K562 (cell line): ENCODE measurements around the gene SPTBN4. TPM values are rescaled to one million over a fixed set of nuclear protein-coding genes. Genes with fewer than 3 reads are reported as not detected.

Source experiments
- ADNP ChIP-seq: fragments of 200-800 bp; sonication (Bioruptor generic); IDR thresholded peaks from 2 replicates; pipeline ENCODE4 v1.6.1; 2016; ENCODE audit warnings: missing genetic modification characterization, missing compliant biosample characterization
- BCOR ChIP-seq: fragments of 450-650 bp; IDR thresholded peaks from 2 replicates; pipeline ENCODE4 v1.6.1; 2016
- CBX1 ChIP-seq: sonication (generic); IDR thresholded peaks from 2 replicates; pipeline ENCODE4 v1.6.1; 2016; ENCODE audit warnings: antibody characterized with exemption, low read depth, mild to moderate bottlenecking
- E2F8 ChIP-seq: fragments of 450-650 bp; IDR thresholded peaks from 2 replicates; pipeline ENCODE4 v1.7.1; 2018; ENCODE audit warnings: mild to moderate bottlenecking, low read depth; ENCODE audit not compliant: partially characterized antibody
- FUS ChIP-seq: fragments of 200-400 bp; formaldehyde crosslinking; optimal IDR thresholded peaks from 2 replicates; pipeline ENCODE3; 2017; ENCODE audit warnings: low read depth, low read length
- GABPA ChIP-seq: fragments of 200-800 bp; sonication (Bioruptor generic); conservative IDR thresholded peaks from 2 replicates; pipeline ENCODE4 v1.6.1; 2016; ENCODE audit warnings: low read depth, missing genetic modification characterization, missing compliant biosample characterization
- IRF9 ChIP-seq: fragments of 450-650 bp; IDR thresholded peaks from 2 replicates; pipeline ENCODE4 v1.6.1; 2016; ENCODE audit warnings: missing biosample characterization, missing genetic modification characterization
- OTX1 ChIP-seq: fragments of 450-650 bp; formaldehyde crosslinking; IDR thresholded peaks from 2 replicates; pipeline ENCODE4 v1.4.0; 2022; ENCODE audit warnings: mild to moderate bottlenecking
- PHF20 ChIP-seq: fragments of 450-650 bp; IDR thresholded peaks from 2 replicates; pipeline ENCODE4 v1.6.1; 2018; ENCODE audit not compliant: partially characterized antibody
- PTBP1 ChIP-seq: fragments of 200-400 bp; formaldehyde crosslinking; IDR thresholded peaks from 2 replicates; pipeline ENCODE4 v1.6.1; 2017; ENCODE audit warnings: low read depth, low read length
- RBBP5 ChIP-seq: fragments of 200-600 bp; sonication (generic); IDR thresholded peaks from 2 replicates; pipeline ENCODE4 v1.6.1; 2012; ENCODE audit warnings: borderline replicate concordance, mild to moderate bottlenecking, low read length, control low read depth, inconsistent platforms; ENCODE audit not compliant: insufficient read depth, poor library complexity, severe bottlenecking
- TCFL5 ChIP-seq: fragments of 250-450 bp; sonication (Bioruptor Pico); conservative IDR thresholded peaks from 2 replicates; pipeline ENCODE4 v1.6.1; 2021; ENCODE audit warnings: mild to moderate bottlenecking, moderate library complexity, matching md5 sums
- ZBTB1 ChIP-seq: sonication (generic); formaldehyde crosslinking; IDR thresholded peaks from 2 replicates; pipeline ENCODE4 v1.8.1; 2023; ENCODE audit warnings: missing genetic modification reagents, low read depth, mild to moderate bottlenecking, borderline replicate concordance
- ZMIZ1 ChIP-seq, 2 experiments: fragments of 150-350 bp in 1 of 2; IDR thresholded peaks; 2 replicates each; pipeline ENCODE4 v1.6.1; 2012 to 2016; ENCODE audit warnings: low read depth in 2 of 2, low read length in 2 of 2, mild to moderate bottlenecking in 1 of 2, moderate library complexity in 1 of 2
- ZNF197 ChIP-seq: fragments of 200-800 bp; sonication (Bioruptor generic); IDR thresholded peaks from 2 replicates; pipeline ENCODE4 v1.6.1; 2016; ENCODE audit warnings: low read depth, missing genetic modification characterization, missing compliant biosample characterization
- ZNF668 ChIP-seq: fragments of 250-450 bp; sonication (Bioruptor Pico); IDR thresholded peaks from 2 replicates; pipeline ENCODE4 v1.8.0; 2022; ENCODE audit warnings: mild to moderate bottlenecking, inconsistent platforms
- polyA plus RNA-seq, 8 experiments: library from polyadenylated mRNA; depleted of rRNA in 4 of 8; stranded (reverse) in 5 of 8; unstranded in 3 of 8; fragments of >200 nt; fragmentation: Nextera tagmentation in 2 of 8; fragmentation: Illumina TruSeq in 1 of 8; extraction: Ambion mirVana in 2 of 8; extraction: Trizol in 1 of 8; gene quantifications; 2 replicates each; pipeline versions ENCODE4 v1.2.1 to v1.2.3, GENCODE V29; 2011 to 2014; ENCODE audit warnings: inconsistent platforms in 1 of 8, missing spikeins in 1 of 8
- total RNA-seq, 7 experiments: library from RNA; depleted of rRNA in 6 of 7; stranded (reverse); fragments of >200 nt in 6 of 7; fragmentation: Illumina TruSeq in 2 of 7; extraction: Trizol in 2 of 7; gene quantifications; 2 replicates each; pipeline versions ENCODE4 v1.2.1 to v1.2.3, GENCODE V29; 2011 to 2021; ENCODE audit warnings: low replicate concordance in 1 of 7

The SPTBN4 gene
- total and polyA plus RNA-seq, 9 of the 15 experiments (the other 6 are each of a cell fraction or from before 2014, with no cell fraction given), result 0.01 to 1.5 (median 0.86) TPM

- peak; percentile 30 for TF ChIP-seq E2F8
- TF ChIP-seq TCFL5 (CRISPR knock-in tag), result no peak
- TF ChIP-seq ZBTB1 (CRISPR knock-in tag), result no peak
- TF ChIP-seq IRF9 (tag), result no peak
- no peak for TF ChIP-seq ZMIZ1 (IDR thresholded peaks at IDR 0.05; ENCODE audit: low read depth in 2 of 2, low read length in 2 of 2)
- peak; percentile 97 for TF ChIP-seq CBX1
- TF ChIP-seq GABPA (tag), result no peak
- TF ChIP-seq FUS, result no peak
- TF ChIP-seq OTX1 (CRISPR knock-in tag), result no peak
- TF ChIP-seq ZNF668 (CRISPR knock-in tag), result no peak
- TF ChIP-seq PHF20, result peak; percentile 75
- 0 out of 2 replicates have a peak, but pooled peaks have one; percentile 68 for TF ChIP-seq PTBP1
- TF ChIP-seq ADNP, result peak; percentile 100
- TF ChIP-seq ZNF197, result no peak
- TF ChIP-seq BCOR, result peak; percentile 99
- TF ChIP-seq RBBP5, result no peak
These were observed 132.1 kb downstream of the SPTBN4 start (continued) for GRCh38 chr19:40598918-40599307.
